NCI-H510A (cell line): ENCODE data around the gene CFAP97D2.

Experiments used
- DNase-seq: peaks from one replicate; lab custom pipeline; 2025; lab: John Stamatoyannopoulos, UW

CFAP97D2 gene

GRCh38 chr13:114269281-114269770 lies 90.3 kb downstream of the CFAP97D2 start:
- DNase-seq = no peak
